ENCODE results near the gene MAS1. TPM values are rescaled to one million over a fixed set of nuclear protein-coding genes. Genes with fewer than 3 reads are reported as not detected.

Gene MAS1
- total and polyA plus RNA-seq, 4 donors: 0.12 TPM; not detected in 3

DNA sequence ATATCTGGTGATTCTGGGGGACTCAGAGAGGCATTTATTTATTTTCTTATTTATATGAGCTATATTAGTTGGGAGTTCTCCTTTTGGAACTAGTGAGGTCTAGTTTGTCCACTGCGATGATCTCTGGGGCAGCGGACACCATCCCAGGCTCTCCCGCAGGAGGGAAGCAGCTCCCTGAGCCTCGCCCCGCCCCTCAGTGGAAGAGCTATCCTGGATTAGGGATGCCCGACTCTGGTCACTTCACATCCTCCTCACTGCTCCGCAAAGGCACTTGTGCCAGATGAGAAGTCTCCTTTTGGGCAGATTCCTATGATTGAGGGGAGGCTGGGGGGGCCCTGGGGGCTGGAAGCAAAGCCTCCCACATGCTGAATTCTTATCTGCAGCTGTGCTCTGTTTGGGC lies 3.6 kb upstream of the MAS1 start:
- Histone ChIP-seq H3K27ac (ENCODE audit: low read depth in 1 of 2, low read length in 2 of 2) (no peak overlapping the region), H3K4me3 (ENCODE audit: low read length in 2 of 2) (no peak overlapping the region), H3K9me3 (ENCODE audit: control insufficient read depth, low read length) (no peaks in the 10 kb centered on the region), H3K36me3 (ENCODE audit: control insufficient read depth in 1 of 2, insufficient read depth in 2 of 2, low read length in 1 of 2) (no peaks in the 10 kb centered on the region), H3K27me3 (ENCODE audit: control insufficient read depth in 1 of 2, insufficient read depth in 2 of 2, low read length in 1 of 2) (no peaks in the 10 kb centered on the region), H3K4me1 (ENCODE audit: control insufficient read depth in 1 of 2, insufficient read depth in 2 of 2, low read length in 2 of 2) (no peaks in the 10 kb centered on the region)
- DNase-seq (no peak), ATAC-seq (ENCODE audit: low FRiP score) (no peak)
- intact Hi-C loops (cut with DNase I): no loop called here
- 78 to 82% methylated on average over 7 of the region's 7 CpGs for WGBS, 2 donors

DNA sequence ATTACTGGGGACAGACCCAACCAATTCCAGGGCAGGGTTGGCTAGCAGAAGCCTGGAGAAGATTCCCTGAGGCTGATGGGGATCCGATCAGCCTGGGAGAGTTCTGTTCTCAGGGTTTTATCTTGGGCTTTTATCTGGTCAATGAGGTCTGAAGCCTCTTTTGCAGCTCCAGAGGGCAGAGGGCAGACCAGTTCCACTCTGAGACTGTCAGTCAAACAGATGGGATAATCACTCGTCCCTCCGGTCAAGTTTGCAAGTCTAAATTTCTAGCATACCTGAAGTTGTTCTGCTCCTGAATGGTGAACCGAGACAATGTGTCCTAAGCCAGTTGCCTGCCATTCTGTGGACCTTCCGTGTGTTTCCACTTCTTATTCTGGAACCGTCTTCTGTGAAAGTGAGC lies 3.0 kb upstream of the MAS1 start:
- no peak for ATAC-seq (ENCODE audit: low FRiP score)
- no peaks in the 10 kb centered on the region for H3K4me1 ChIP-seq (ENCODE audit: control insufficient read depth in 1 of 2, insufficient read depth in 2 of 2, low read length in 2 of 2)

DNA sequence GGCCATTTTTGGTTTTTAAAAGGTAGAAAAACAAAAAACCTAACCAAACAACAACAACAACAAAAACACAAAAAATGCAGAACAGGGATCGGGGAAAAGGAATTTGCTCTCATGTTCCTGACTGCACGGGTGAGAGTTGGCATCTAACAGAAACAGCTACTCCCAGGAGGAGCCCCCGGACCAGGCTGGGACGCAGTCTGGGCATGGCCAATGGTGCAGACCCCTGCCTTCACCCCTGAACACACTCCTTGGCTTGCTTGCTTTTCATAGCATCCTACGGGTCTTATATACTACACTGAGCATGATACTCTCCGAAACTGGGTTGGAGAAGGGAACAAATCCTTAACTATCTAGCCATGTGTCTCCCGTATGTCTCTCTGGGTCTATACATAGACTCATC lies 587 bp upstream of the MAS1 start:
- ATAC-seq (ENCODE audit: low FRiP score) (no peak), DNase-seq (no peak)
- Histone ChIP-seq H3K4me3 (ENCODE audit: low read length in 2 of 2) (no peak overlapping the region), H3K27me3 (ENCODE audit: control insufficient read depth in 1 of 2, insufficient read depth in 2 of 2, low read length in 1 of 2) (no peaks in the 10 kb centered on the region), H3K36me3 (ENCODE audit: control insufficient read depth in 1 of 2, insufficient read depth in 2 of 2, low read length in 1 of 2) (no peaks in the 10 kb centered on the region), H3K4me1 (ENCODE audit: control insufficient read depth in 1 of 2, insufficient read depth in 2 of 2, low read length in 2 of 2) (no peaks in the 10 kb centered on the region), H3K9me3 (ENCODE audit: control insufficient read depth, low read length) (no peaks in the 10 kb centered on the region), H3K27ac (ENCODE audit: low read depth in 1 of 2, low read length in 2 of 2) (no peak overlapping the region)
- WGBS, 2 donors: 85 to 88% methylated on average over 7 of the region's 7 CpGs
- intact Hi-C loops (cut with DNase I): no loop called here

More for the DNA sequence above, 3.0 kb upstream of the MAS1 start:
- no peak overlapping the region for H3K27ac ChIP-seq (ENCODE audit: low read depth in 1 of 2, low read length in 2 of 2)
- H3K36me3 ChIP-seq (ENCODE audit: control insufficient read depth in 1 of 2, insufficient read depth in 2 of 2, low read length in 1 of 2): no peaks in the 10 kb centered on the region
- no peak for DNase-seq
- H3K4me3 ChIP-seq (ENCODE audit: low read length in 2 of 2): no peak overlapping the region
- 86 to 91% methylated on average over 6 of the region's 6 CpGs for WGBS, 2 donors
- intact Hi-C loops (cut with DNase I): no loop called here
- no peaks in the 10 kb centered on the region for H3K9me3 ChIP-seq (ENCODE audit: control insufficient read depth, low read length)
- H3K27me3 ChIP-seq (ENCODE audit: control insufficient read depth in 1 of 2, insufficient read depth in 2 of 2, low read length in 1 of 2): no peaks in the 10 kb centered on the region

DNA sequence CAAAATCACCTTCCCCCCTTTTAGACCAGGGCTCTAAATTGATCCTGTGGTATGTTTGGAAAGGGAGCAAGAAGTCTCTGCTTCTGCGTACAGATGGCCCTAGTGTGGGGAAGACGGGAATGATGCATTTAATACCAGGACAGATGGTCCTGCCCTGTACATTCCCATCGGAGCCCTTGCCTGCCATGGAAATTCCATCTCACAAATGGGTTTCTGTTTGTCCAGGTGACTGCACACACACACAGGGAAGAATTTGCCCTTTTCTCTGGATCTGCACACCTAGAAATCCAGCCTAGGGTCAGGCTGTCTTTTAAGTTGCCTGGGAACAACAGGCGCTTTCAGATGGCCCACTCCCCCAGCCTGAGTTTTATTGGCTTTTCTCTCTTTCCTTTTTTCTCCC lies 1.3 kb downstream of the MAS1 start:
- DNase-seq (no peak), ATAC-seq (ENCODE audit: low FRiP score) (no peak)
- Histone ChIP-seq H3K27ac (ENCODE audit: low read depth in 1 of 2, low read length in 2 of 2) (no peak overlapping the region), H3K4me1 (ENCODE audit: control insufficient read depth in 1 of 2, insufficient read depth in 2 of 2, low read length in 2 of 2) (no peaks in the 10 kb centered on the region), H3K9me3 (ENCODE audit: control insufficient read depth, low read length) (no peaks in the 10 kb centered on the region), H3K27me3 (ENCODE audit: control insufficient read depth in 1 of 2, insufficient read depth in 2 of 2, low read length in 1 of 2) (no peaks in the 10 kb centered on the region), H3K4me3 (ENCODE audit: low read length in 2 of 2) (no peak overlapping the region), H3K36me3 (ENCODE audit: control insufficient read depth in 1 of 2, insufficient read depth in 2 of 2, low read length in 1 of 2) (no peaks in the 10 kb centered on the region)
- intact Hi-C loops (cut with DNase I): no loop called here
- WGBS, 2 donors: 95 to 96% methylated on average over 4 of the region's 4 CpGs

DNA sequence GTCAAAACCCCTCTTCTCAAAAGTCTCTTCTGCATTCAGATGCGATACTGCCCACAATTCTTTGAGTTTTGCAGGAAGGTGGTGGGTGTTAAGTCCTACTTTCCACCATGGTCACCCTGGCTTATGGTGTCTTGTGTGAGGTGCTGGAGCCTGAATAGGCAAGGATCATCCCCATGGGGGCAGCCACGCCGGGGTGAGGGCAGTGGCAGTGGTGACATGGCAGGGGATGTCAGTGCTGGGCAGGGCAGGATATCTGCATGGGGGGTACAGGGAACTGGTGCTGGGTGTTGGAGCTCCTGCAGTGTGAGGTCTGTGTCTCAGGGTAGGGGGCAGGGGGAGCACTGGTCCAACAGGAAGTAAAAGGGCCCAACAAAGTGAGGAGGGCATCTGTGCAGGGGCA lies 2.3 kb downstream of the MAS1 start:
- intact Hi-C loops (cut with DNase I): no loop called here
- Histone ChIP-seq H3K4me1 (ENCODE audit: control insufficient read depth in 1 of 2, insufficient read depth in 2 of 2, low read length in 2 of 2) (no peaks in the 10 kb centered on the region), H3K4me3 (ENCODE audit: low read length in 2 of 2) (no peak overlapping the region), H3K9me3 (ENCODE audit: control insufficient read depth, low read length) (no peaks in the 10 kb centered on the region), H3K27ac (ENCODE audit: low read depth in 1 of 2, low read length in 2 of 2) (no peak overlapping the region), H3K27me3 (ENCODE audit: control insufficient read depth in 1 of 2, insufficient read depth in 2 of 2, low read length in 1 of 2) (no peaks in the 10 kb centered on the region), H3K36me3 (ENCODE audit: control insufficient read depth in 1 of 2, insufficient read depth in 2 of 2, low read length in 1 of 2) (no peaks in the 10 kb centered on the region)
- 97 to 99% methylated on average over 3 of the region's 3 CpGs for WGBS, 2 donors
- no peak for ATAC-seq (ENCODE audit: low FRiP score)
- DNase-seq: no peak

DNA sequence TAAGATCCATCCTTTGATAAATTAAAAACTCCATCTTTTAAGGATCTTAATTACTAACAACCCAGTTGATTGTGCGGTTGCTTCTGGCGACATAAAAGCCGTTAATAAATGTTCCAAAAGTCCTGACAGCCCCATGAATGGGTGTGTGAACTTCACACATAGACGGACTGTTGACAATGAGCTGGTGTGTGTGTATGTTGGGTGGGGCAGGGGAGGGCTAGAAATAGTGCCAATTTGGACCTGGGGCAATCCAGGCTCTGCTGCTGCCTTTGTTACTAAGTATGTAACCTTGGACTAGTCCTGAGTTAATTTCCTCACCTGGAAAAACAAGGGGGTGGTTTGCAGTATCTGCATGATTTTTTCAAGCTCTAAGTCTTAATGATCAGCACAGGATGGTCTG lies 4.2 kb downstream of the MAS1 start:
- Histone ChIP-seq H3K27ac (ENCODE audit: low read depth in 1 of 2, low read length in 2 of 2) (no peak overlapping the region), H3K27me3 (ENCODE audit: control insufficient read depth in 1 of 2, insufficient read depth in 2 of 2, low read length in 1 of 2) (no peaks in the 10 kb centered on the region), H3K9me3 (ENCODE audit: control insufficient read depth, low read length) (no peaks in the 10 kb centered on the region), H3K4me3 (ENCODE audit: low read length in 2 of 2) (no peak overlapping the region), H3K4me1 (ENCODE audit: control insufficient read depth in 1 of 2, insufficient read depth in 2 of 2, low read length in 2 of 2) (no peaks in the 10 kb centered on the region), H3K36me3 (ENCODE audit: control insufficient read depth in 1 of 2, insufficient read depth in 2 of 2, low read length in 1 of 2) (no peaks in the 10 kb centered on the region)
- ATAC-seq (ENCODE audit: low FRiP score) (no peak), DNase-seq (no peak)
- WGBS, 2 donors: 80 to 85% methylated on average over 4 of the region's 4 CpGs
- intact Hi-C loops (cut with DNase I): no loop called here

DNA sequence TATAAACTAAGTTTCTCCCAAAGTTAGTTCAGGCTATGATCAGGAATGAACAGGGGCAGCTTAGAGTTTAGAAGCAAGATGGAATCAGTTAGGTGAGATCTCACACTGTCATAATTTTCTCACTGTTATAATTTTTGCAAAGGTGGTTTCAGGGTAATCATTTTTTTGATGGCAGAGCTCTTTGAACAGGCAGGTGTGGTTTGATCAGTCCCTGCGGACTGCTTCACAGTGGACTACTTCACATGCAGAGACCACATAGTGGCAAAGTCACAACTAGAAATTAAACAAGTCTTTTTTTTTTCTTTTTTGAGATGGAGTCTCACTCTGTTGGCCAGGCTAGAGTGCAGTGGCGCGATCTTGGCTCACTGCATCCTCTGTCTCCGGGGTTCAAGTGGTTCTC lies 6.8 kb downstream of the MAS1 start:
- Histone ChIP-seq H3K4me1 (ENCODE audit: control insufficient read depth in 1 of 2, insufficient read depth in 2 of 2, low read length in 2 of 2) (no peaks in the 10 kb centered on the region), H3K9me3 (ENCODE audit: control insufficient read depth, low read length) (no peaks in the 10 kb centered on the region), H3K27me3 (ENCODE audit: control insufficient read depth in 1 of 2, insufficient read depth in 2 of 2, low read length in 1 of 2) (no peaks in the 10 kb centered on the region), H3K4me3 (ENCODE audit: low read length in 2 of 2) (no peak overlapping the region), H3K27ac (ENCODE audit: low read depth in 1 of 2, low read length in 2 of 2) (no peak overlapping the region), H3K36me3 (ENCODE audit: control insufficient read depth in 1 of 2, insufficient read depth in 2 of 2, low read length in 1 of 2) (no peaks in the 10 kb centered on the region)
- WGBS, 2 donors: 96 to 97% methylated on average over 4 of the region's 4 CpGs
- no peak for DNase-seq
- ATAC-seq (ENCODE audit: low FRiP score): no peak
- intact Hi-C loops (cut with DNase I): no loop called here

DNA sequence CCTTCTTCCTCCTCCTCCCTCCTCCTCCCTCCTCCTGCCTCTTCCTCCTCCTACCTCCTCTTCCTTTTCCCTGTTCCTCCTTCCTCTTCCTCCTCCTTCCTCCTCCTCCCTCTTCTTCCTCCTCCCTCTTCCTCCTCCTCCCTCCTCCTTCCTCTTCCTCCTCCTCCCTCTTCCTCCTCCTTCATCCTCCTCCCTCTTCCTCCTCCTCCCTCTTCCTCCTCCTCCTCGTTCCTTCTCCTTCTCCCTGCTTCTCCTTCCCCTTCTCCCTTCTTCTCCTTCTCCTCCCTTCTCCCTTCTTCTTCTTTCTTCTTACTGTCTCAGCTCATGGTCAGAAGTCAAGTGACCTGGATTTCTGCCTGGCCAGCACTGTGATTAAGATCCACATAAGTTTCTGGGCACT lies 7.7 kb downstream of the MAS1 start:
- ATAC-seq (ENCODE audit: low FRiP score): no peak
- H3K27ac ChIP-seq (ENCODE audit: low read depth in 1 of 2, low read length in 2 of 2): no peak overlapping the region
- H3K4me3 ChIP-seq (ENCODE audit: low read length in 2 of 2): no peak overlapping the region
- no peaks in the 10 kb centered on the region for H3K4me1 ChIP-seq (ENCODE audit: control insufficient read depth in 1 of 2, insufficient read depth in 2 of 2, low read length in 2 of 2)
- 86 to 87% methylated on average over 1 of the region's 1 CpG for WGBS, 2 donors
- intact Hi-C loops (cut with DNase I): no loop called here
- no peaks in the 10 kb centered on the region for H3K27me3 ChIP-seq (ENCODE audit: control insufficient read depth in 1 of 2, insufficient read depth in 2 of 2, low read length in 1 of 2)
- no peak for DNase-seq
- H3K36me3 ChIP-seq (ENCODE audit: control insufficient read depth in 1 of 2, insufficient read depth in 2 of 2, low read length in 1 of 2): no peaks in the 10 kb centered on the region
- no peaks in the 10 kb centered on the region for H3K9me3 ChIP-seq (ENCODE audit: control insufficient read depth, low read length)

DNA sequence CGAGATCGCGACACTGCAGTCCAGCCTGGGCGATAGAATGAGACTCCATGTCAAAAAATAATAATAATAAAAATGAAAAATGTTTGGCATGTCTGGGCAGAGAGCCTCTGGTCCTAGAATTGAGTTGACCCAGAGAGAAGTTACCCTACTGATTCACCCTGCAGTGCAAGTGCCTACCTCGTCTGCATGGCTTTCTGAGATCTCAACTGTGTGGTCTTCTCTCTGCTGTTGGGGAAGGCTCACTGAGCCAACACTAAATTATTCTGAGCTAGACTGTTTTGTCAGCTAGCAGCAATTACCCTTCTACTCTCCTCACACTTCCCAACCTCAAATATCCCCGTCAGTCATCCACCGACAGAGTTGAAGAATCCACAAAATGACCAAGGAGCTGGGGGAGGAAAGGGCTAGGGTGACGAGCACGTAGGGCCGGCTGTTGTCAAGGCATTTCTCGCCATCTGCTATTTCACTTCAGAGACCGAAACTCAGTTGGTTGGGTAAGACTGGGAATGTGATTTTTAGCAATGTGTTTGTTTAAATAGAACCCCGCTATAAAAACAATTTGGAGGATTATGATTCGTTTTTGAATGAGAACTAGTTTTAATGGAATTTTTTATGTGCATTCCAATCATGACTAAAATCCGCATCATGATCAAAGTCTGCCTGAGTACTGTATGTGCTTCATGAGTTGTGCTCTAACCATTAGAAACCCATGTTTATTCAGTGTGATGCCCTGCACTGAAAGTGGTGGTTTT lies 9.4 kb downstream of the MAS1 start:
- intact Hi-C loops (cut with DNase I): no loop called here
- no peaks in the 10 kb centered on the region for H3K9me3 ChIP-seq (ENCODE audit: control insufficient read depth, low read length)
- H3K36me3 ChIP-seq (ENCODE audit: control insufficient read depth in 1 of 2, insufficient read depth in 2 of 2, low read length in 1 of 2): no peaks in the 10 kb centered on the region
- WGBS, 2 donors: 47 to 57% methylated on average over 15 of the region's 15 CpGs
- ATAC-seq (ENCODE audit: low FRiP score): no peak
- H3K4me1 ChIP-seq (ENCODE audit: control insufficient read depth in 1 of 2, insufficient read depth in 2 of 2, low read length in 2 of 2): no peaks in the 10 kb centered on the region
- no peak overlapping the region for H3K27ac ChIP-seq (ENCODE audit: low read depth in 1 of 2, low read length in 2 of 2)
- H3K4me3 ChIP-seq (ENCODE audit: low read length in 2 of 2): no peak overlapping the region
- H3K27me3 ChIP-seq (ENCODE audit: control insufficient read depth in 1 of 2, insufficient read depth in 2 of 2, low read length in 1 of 2): no peaks in the 10 kb centered on the region
- DNase-seq: no peak

Measured in aorta (tissue), 5 donors.